Lung (tissue), 12 donors: ENCODE data around the gene RAB6C. TPM values are rescaled to one million over a fixed set of nuclear protein-coding genes. Genes with fewer than 3 reads are reported as not detected.
"Not testable (repeated sequence)": the region's sequence is repeated elsewhere in the genome, so short reads cannot be mapped to it uniquely, and the experiment has no call there.

Experiments used
- ATAC-seq: fragments of 200-7000 bp; cut with Tn5 transposase; one replicate; pipeline ENCODE4 v1.9.1; 2020; ENCODE audit warnings: moderate number of reproducible peaks; ENCODE audit not compliant: insufficient read depth, low FRiP score
- DNase-seq, 3 donors: peaks; one replicate each; pipeline ENCODE4 v3.0.0-alpha.2; 2013 to 2017
- H3K27ac ChIP-seq, 2 donors: one replicate each; pipeline ENCODE4 v1.5.1; 2013; ENCODE audit warnings: mild to moderate bottlenecking in 2 of 2, moderate library complexity in 2 of 2, control low read depth in 1 of 2, inconsistent platforms in 1 of 2, low read depth in 1 of 2, low read length in 1 of 2
- H3K27me3 ChIP-seq, 3 donors: one replicate each; pipeline ENCODE4 v1.5.1; 2013; ENCODE audit warnings: low read length in 2 of 3; ENCODE audit not compliant: control insufficient read depth in 3 of 3, insufficient read depth in 3 of 3
- H3K36me3 ChIP-seq, 4 donors: one replicate each; pipeline ENCODE4 v1.5.1; 2013; ENCODE audit warnings: low read length in 4 of 4, mild to moderate bottlenecking in 1 of 4, moderate library complexity in 1 of 4; ENCODE audit not compliant: control insufficient read depth in 4 of 4, insufficient read depth in 4 of 4
- H3K4me1 ChIP-seq, 5 donors: one replicate each; pipeline ENCODE4 v1.5.1; 2013; ENCODE audit warnings: low read length in 5 of 5, mild to moderate bottlenecking in 2 of 5, moderate library complexity in 1 of 5; ENCODE audit not compliant: control insufficient read depth in 5 of 5, insufficient read depth in 5 of 5
- H3K4me3 ChIP-seq: one replicate; pipeline ENCODE4 v1.5.1; 2013; ENCODE audit warnings: mild to moderate bottlenecking, control low read depth, moderate library complexity
- H3K9ac ChIP-seq, 2 donors: one replicate each; pipeline ENCODE4 v1.5.1; 2013; ENCODE audit warnings: low read length in 2 of 2, control low read depth in 1 of 2; ENCODE audit not compliant: insufficient read depth in 1 of 2
- H3K9me3 ChIP-seq, 4 donors: one replicate each; pipeline ENCODE4 v1.5.1; 2013; ENCODE audit warnings: low read length in 3 of 4, mild to moderate bottlenecking in 1 of 4, moderate library complexity in 1 of 4; ENCODE audit not compliant: control insufficient read depth in 4 of 4, insufficient read depth in 3 of 4
- CTCF ChIP-seq: IDR thresholded peaks from 2 replicates; pipeline ENCODE4 v1.5.1; 2012; ENCODE audit warnings: mild to moderate bottlenecking; ENCODE audit errors: control extremely low read depth, extremely low read depth
- WGBS, 2 donors: extraction: QIAGEN DNeasy Blood & Tissue Kit; methylation state at CpG; one replicate each; pipeline ENCODE4 v1.1.7; 2013; 5-methylcytosine and 5-hydroxymethylcytosine counted together
- polyA plus RNA-seq, 2 donors: library from polyadenylated mRNA; stranded (reverse); fragments of 200-250 nt; gene quantifications; one replicate each; pipeline ENCODE4 v1.2.1, GENCODE V29; 2013
- total RNA-seq, 2 donors: library from RNA; depleted of rRNA in 1 of 2; stranded (reverse); fragments of >200 nt in 1 of 2; gene quantifications; one replicate each; pipeline ENCODE4 v1.2.1, GENCODE V29; 2014 to 2021
- donor health status: control.
- donor health status: control.
- donor health status: Bipolar disorder and iron deficiency.
- donor health status: healthy.
- donor health status: DM: yes; HTN: yes; CAD: no.

Gene RAB6C
- total and polyA plus RNA-seq, 4 donors = 0.02 to 0.03 TPM; not detected in 2

- H3K27me3 ChIP-seq = peaks cover 0 to 28% (median 7%) of the 10 kb centered on the region in 3 donors
- peaks cover 0 to 2% (median 0%) of the 10 kb centered on the region in 4 donors for H3K9me3 ChIP-seq
- H3K9ac ChIP-seq = no peak overlapping the region
- no peak overlapping the region for H3K27ac ChIP-seq
- H3K4me1 ChIP-seq = peaks cover 0 to 2% (median 0%) of the 10 kb centered on the region in 5 donors
- H3K36me3 ChIP-seq = no peaks in the 10 kb centered on the region
- ATAC-seq (no peak), DNase-seq (no peak)
- TF ChIP-seq CTCF = no peak
- WGBS, 2 donors = 75 to 79% methylated on average over 2 of the region's 2 CpGs
- H3K4me3 ChIP-seq = no peak overlapping the region
Observed at GRCh38 chr2:129984426-129984825, 5.0 kb downstream of the RAB6C start.

- not testable (repeated sequence) for H3K4me1 ChIP-seq, H3K36me3 ChIP-seq, ATAC-seq, H3K9ac ChIP-seq, H3K27ac ChIP-seq, H3K9me3 ChIP-seq, DNase-seq, H3K4me3 ChIP-seq
- WGBS, 2 donors = 8 to 9% methylated on average over 10 to 46 of the region's 49 CpGs
- peaks cover 0 to 28% (median 8%) of the 10 kb centered on the region in 3 donors for H3K27me3 ChIP-seq
Observed at GRCh38 chr2:129992415-129993006, 13.0 kb downstream of the RAB6C start.

- not testable (repeated sequence) for H3K27ac ChIP-seq, H3K9me3 ChIP-seq, DNase-seq, ATAC-seq, H3K4me1 ChIP-seq, H3K36me3 ChIP-seq, H3K4me3 ChIP-seq, H3K9ac ChIP-seq
- WGBS, 2 donors = 27 to 35% methylated on average over 20 of the region's 20 CpGs
- peaks cover 0 to 25% (median 8%) of the 10 kb centered on the region in 3 donors for H3K27me3 ChIP-seq
Observed at GRCh38 chr2:129993151-129993550, 13.7 kb downstream of the RAB6C start.

- H3K4me1 ChIP-seq, ATAC-seq, H3K4me3 ChIP-seq, H3K27me3 ChIP-seq, DNase-seq, H3K27ac ChIP-seq, H3K36me3 ChIP-seq, H3K9ac ChIP-seq, H3K9me3 ChIP-seq: not testable (repeated sequence)
- whole genome bisulfite sequencing, 2 donors = 63 to 80% methylated on average over 2 of the region's 2 CpGs
Observed at GRCh38 chr2:129996657-129997237, 17.3 kb downstream of the RAB6C start.

GRCh38 chr2:129998771-129999170, 19.3 kb downstream of the RAB6C start:
- H3K36me3 ChIP-seq, H3K9me3 ChIP-seq, H3K4me3 ChIP-seq, H3K27me3 ChIP-seq, H3K9ac ChIP-seq, DNase-seq, H3K27ac ChIP-seq, H3K4me1 ChIP-seq, ATAC-seq: not testable (repeated sequence)
- WGBS, 2 donors = 79 to 83% methylated on average over 6 of the region's 6 CpGs

- not testable (repeated sequence) for H3K9me3 ChIP-seq, H3K4me3 ChIP-seq, H3K27ac ChIP-seq, ATAC-seq, H3K4me1 ChIP-seq, H3K36me3 ChIP-seq, H3K9ac ChIP-seq
- WGBS, 2 donors = 5 to 8% methylated on average over 38 to 40 of the region's 42 CpGs
- DNase-seq = peak; percentile 0 to 12 (median 12)
- peaks cover 0 to 10% (median 4%) of the 10 kb centered on the region in 3 donors for H3K27me3 ChIP-seq
Observed at GRCh38 chr2:130005862-130006261, 26.4 kb downstream of the RAB6C start.

GRCh38 chr2:130016701-130017100, 37.2 kb downstream of the RAB6C start:
- H3K4me1 ChIP-seq, H3K36me3 ChIP-seq, DNase-seq, H3K9ac ChIP-seq, H3K27ac ChIP-seq, H3K9me3 ChIP-seq, H3K27me3 ChIP-seq, H3K4me3 ChIP-seq, ATAC-seq: not testable (repeated sequence)
- WGBS, 2 donors = 68 to 86% methylated on average over 5 of the region's 5 CpGs
